Stomach (tissue), 9 donors: ENCODE data around the gene WNT9A. TPM values are rescaled to one million over a fixed set of nuclear protein-coding genes. Genes with fewer than 3 reads are reported as not detected.

ENCODE experiments used
- DNase-seq, 2 donors: peaks; one replicate each; pipeline versions ENCODE4 v3.0.0 to v3.0.0-alpha.2; 2013 to 2019
- H3K27ac ChIP-seq, 5 donors: fragments of 200-600 bp in 4 of 5; sonication (generic) in 4 of 5; one replicate each; pipeline ENCODE4 v1.5.1; 2013 to 2019; ENCODE audit warnings: mild to moderate bottlenecking in 1 of 5, moderate library complexity in 1 of 5
- H3K27me3 ChIP-seq, 3 donors: fragments of 200-600 bp; sonication (generic); one replicate each; pipeline ENCODE4 v1.5.1; 2017 to 2019; ENCODE audit warnings: mixed run types in 1 of 3
- H3K36me3 ChIP-seq, 4 donors: fragments of 200-600 bp; sonication (generic); 1 replicate in 3 of 4; 2 replicates in 1 of 4; pipeline ENCODE4 v1.5.1; 2016 to 2019
- H3K4me1 ChIP-seq, 4 donors: fragments of 200-600 bp; sonication (generic); one replicate each; pipeline ENCODE4 v1.5.1; 2016 to 2019
- H3K4me3 ChIP-seq, 4 donors: fragments of 200-600 bp; sonication (generic) in 3 of 4; one replicate each; pipeline ENCODE4 v1.5.1; 2016 to 2019; ENCODE audit warnings: mild to moderate bottlenecking in 1 of 4
- H3K9me3 ChIP-seq, 4 donors: fragments of 200-600 bp; sonication (generic); one replicate each; pipeline ENCODE4 v1.5.1; 2016 to 2019
- CTCF ChIP-seq, 7 experiments: fragments of 450-650 bp in 4 of 7; fragments of 200-600 bp in 3 of 7; sonication (generic) in 3 of 7; IDR thresholded peaks; one replicate each; pipeline ENCODE4 v1.5.1; 2016 to 2019; ENCODE audit warnings: antibody characterized with exemption in 7 of 7, control low read depth in 2 of 7, mild to moderate bottlenecking in 1 of 7
- EP300 ChIP-seq: sonication (generic); formaldehyde crosslinking; IDR thresholded peaks from one replicate; pipeline ENCODE4 v1.6.1; 2017; ENCODE audit warnings: antibody characterized with exemption
- POLR2A ChIP-seq, 4 donors: fragments of 450-650 bp; IDR thresholded peaks; one replicate each; pipeline ENCODE4 v1.6.1; 2016; ENCODE audit warnings: antibody characterized with exemption in 4 of 4, control low read depth in 2 of 4, mild to moderate bottlenecking in 1 of 4, moderate library complexity in 1 of 4
- POLR2AphosphoS5 ChIP-seq, 3 donors: sonication (generic); formaldehyde crosslinking; IDR thresholded peaks; one replicate each; pipeline ENCODE4 v1.6.1; 2016; ENCODE audit warnings: antibody characterized with exemption in 3 of 3
- WGBS, 5 donors: extraction: QIAGEN DNeasy Blood & Tissue Kit in 3 of 5; methylation state at CpG; one replicate each; pipeline versions ENCODE4 v1.1.5 to v1.1.7; 2013 to 2018; 5-methylcytosine and 5-hydroxymethylcytosine counted together
- intact Hi-C: fragments of 100-400 bp; cut with DNase I; formaldehyde crosslinking; loops from one replicate; pipeline ENCODE4 v1.15.1; 2023; ENCODE audit warnings: low total_unique reads
- polyA plus RNA-seq, 3 donors: library from polyadenylated mRNA; stranded (reverse); fragments of 200-250 nt; gene quantifications; one replicate each; pipeline ENCODE4 v1.2.3, GENCODE V29; 2013
- total RNA-seq, 5 donors: library from RNA; depleted of rRNA; stranded (reverse); fragments of >200 nt; gene quantifications; one replicate each; pipeline versions ENCODE4 v1.1.0 to v1.2.3, GENCODE V29; 2014 to 2016
- donor health status: healthy with polysubstance abuse.
- donor health status: Bipolar disorder and iron deficiency.
- donor health status: healthy.

WNT9A gene
- total and polyA plus RNA-seq, 8 donors = 1.1 to 22.2 (median 3.0) TPM

GRCh38 chr1:227913764-227914721, 33.7 kb downstream of the WNT9A start:
- no peak overlapping the region for H3K4me3 ChIP-seq
- H3K27me3 ChIP-seq = no peaks in the 10 kb centered on the region
- intact Hi-C loops = no loop called here
- TF ChIP-seq POLR2A (IDR thresholded peaks at IDR 0.05) = no peak
- no peak for TF ChIP-seq POLR2AphosphoS5 (IDR thresholded peaks at IDR 0.05)
- TF ChIP-seq CTCF (IDR thresholded peaks at IDR 0.05) = no peak
- no peak for TF ChIP-seq EP300
- no peaks in the 10 kb centered on the region for H3K9me3 ChIP-seq
- DNase-seq = peak in 1 of 2 donors; percentile 83
- 72 to 81% (median 78%) methylated on average over 10 to 17 of the region's 17 CpGs for WGBS, 5 donors
- no peak overlapping the region for H3K27ac ChIP-seq
- no peaks in the 10 kb centered on the region for H3K36me3 ChIP-seq
- H3K4me1 ChIP-seq = peaks cover 0 to 9% (median 0%) of the 10 kb centered on the region in 4 donors

- H3K4me1 ChIP-seq = peaks cover 0 to 9% (median 0%) of the 10 kb centered on the region in 4 donors
- no peak overlapping the region for H3K27ac ChIP-seq
- intact Hi-C loops = no loop called here
Measured at GRCh38 chr1:227913396-227913763, 34.4 kb downstream of the WNT9A start.

GRCh38 chr1:227912866-227913265, 34.9 kb downstream of the WNT9A start:
- TF ChIP-seq CTCF (IDR thresholded peaks at IDR 0.05) (no peak), POLR2AphosphoS5 (IDR thresholded peaks at IDR 0.05) (no peak), POLR2A (IDR thresholded peaks at IDR 0.05) (no peak), EP300 (no peak)
- Histone ChIP-seq H3K36me3 (no peaks in the 10 kb centered on the region), H3K9me3 (no peaks in the 10 kb centered on the region), H3K27ac (no peak overlapping the region), H3K27me3 (no peaks in the 10 kb centered on the region), H3K4me3 (no peak overlapping the region), H3K4me1 (peaks cover 0 to 9% (median 0%) of the 10 kb centered on the region in 4 donors)
- intact Hi-C loops = no loop called here
- DNase-seq = no peak
- WGBS, 5 donors = 54 to 67% (median 57%) methylated on average over 14 of the region's 14 CpGs

More at GRCh38 chr1:227913396-227913763, 34.4 kb downstream of the WNT9A start:
- Histone ChIP-seq H3K4me3 (no peak overlapping the region), H3K27me3 (no peaks in the 10 kb centered on the region), H3K9me3 (no peaks in the 10 kb centered on the region), H3K36me3 (no peaks in the 10 kb centered on the region)
- TF ChIP-seq EP300 (no peak), POLR2A (IDR thresholded peaks at IDR 0.05) (no peak), CTCF (IDR thresholded peaks at IDR 0.05) (no peak), POLR2AphosphoS5 (IDR thresholded peaks at IDR 0.05) (no peak)
- WGBS, 5 donors = 50 to 62% (median 58%) methylated on average over 5 of the region's 5 CpGs
- DNase-seq = no peak

GRCh38 chr1:227911376-227911775, 36.4 kb downstream of the WNT9A start:
- Histone ChIP-seq H3K9me3 (no peaks in the 10 kb centered on the region), H3K4me3 (no peak overlapping the region), H3K4me1 (peaks cover 0 to 9% (median 0%) of the 10 kb centered on the region in 4 donors), H3K36me3 (no peaks in the 10 kb centered on the region), H3K27me3 (no peaks in the 10 kb centered on the region), H3K27ac (no peak overlapping the region)
- WGBS, 5 donors = 71 to 95% (median 89%) methylated on average over 8 of the region's 8 CpGs
- DNase-seq = no peak
- intact Hi-C loops = no loop called here
- TF ChIP-seq EP300 (no peak), POLR2AphosphoS5 (IDR thresholded peaks at IDR 0.05) (no peak), POLR2A (IDR thresholded peaks at IDR 0.05) (no peak), CTCF (IDR thresholded peaks at IDR 0.05) (no peak)
